HCT116 (cell line): ENCODE results near the gene ID1.

Experiments used
- EZH2phosphoT487 ChIP-seq: fragments of 200-600 bp; IDR thresholded peaks from 2 replicates; pipeline ENCODE4 v1.6.1; 2018; ENCODE audit warnings: antibody characterized with exemption, borderline replicate concordance
- TF ChIP-seq, protein P1 (sequence below), 3 experiments: fragments of 200-600 bp in 1 of 3; sonication (generic) in 1 of 3; IDR thresholded peaks in 2 of 3; conservative IDR thresholded peaks in 1 of 3; 2 replicates each; pipeline ENCODE4 v1.5.1; 2012 to 2017; ENCODE audit warnings: low read depth in 2 of 3, low read length in 2 of 3, antibody characterized with exemption in 1 of 3, borderline replicate concordance in 1 of 3, control low read depth in 1 of 3, mild to moderate bottlenecking in 1 of 3, mixed read lengths in 1 of 3, mixed run types in 1 of 3, moderate library complexity in 1 of 3; ENCODE audit not compliant: insufficient read depth in 1 of 3
- TF ChIP-seq, protein P2 (sequence below): IDR thresholded peaks from 2 replicates; pipeline ENCODE4 v1.6.1; 2012

DNA sequence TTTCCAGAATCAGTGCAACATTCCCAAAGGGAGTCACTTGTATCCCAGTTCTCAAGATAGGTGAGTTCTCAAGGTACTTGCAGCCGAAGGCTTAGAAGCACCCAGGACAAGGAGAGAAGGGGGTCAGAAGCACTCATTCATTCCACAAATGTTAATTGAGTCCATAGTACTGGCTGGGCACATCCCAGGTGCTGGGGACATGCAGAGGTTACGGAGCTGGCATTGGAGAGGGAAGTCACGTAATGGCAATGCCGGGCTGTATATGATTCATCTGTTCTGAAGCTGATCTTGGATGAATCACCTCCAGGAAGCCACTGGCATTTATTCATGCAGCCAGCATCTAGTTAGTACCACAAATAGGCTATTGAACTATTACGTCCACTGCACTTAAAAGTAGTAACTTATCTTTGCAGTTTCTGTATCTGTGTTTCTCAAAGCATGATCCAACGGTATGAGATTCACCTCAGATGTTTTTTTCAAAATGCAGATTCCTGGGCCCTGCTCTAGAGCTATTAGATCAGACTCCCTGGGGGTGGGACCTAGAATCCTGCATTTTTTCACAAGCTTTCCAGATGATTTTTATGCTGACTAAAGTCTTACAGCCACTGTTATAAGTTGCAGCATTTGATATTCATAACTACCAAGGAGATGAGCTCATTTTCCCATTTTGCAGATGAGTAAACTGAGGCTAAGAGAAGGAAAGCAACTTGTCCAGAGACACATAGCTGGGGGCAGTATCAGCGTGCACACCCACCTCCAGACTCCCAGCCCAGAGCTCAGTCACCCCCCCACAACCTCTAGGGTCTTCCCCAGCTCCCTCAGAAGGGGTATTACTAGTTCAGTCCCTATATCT lies 44.1 kb upstream of the ID1 start:
- TF ChIP-seq, protein P1, sequence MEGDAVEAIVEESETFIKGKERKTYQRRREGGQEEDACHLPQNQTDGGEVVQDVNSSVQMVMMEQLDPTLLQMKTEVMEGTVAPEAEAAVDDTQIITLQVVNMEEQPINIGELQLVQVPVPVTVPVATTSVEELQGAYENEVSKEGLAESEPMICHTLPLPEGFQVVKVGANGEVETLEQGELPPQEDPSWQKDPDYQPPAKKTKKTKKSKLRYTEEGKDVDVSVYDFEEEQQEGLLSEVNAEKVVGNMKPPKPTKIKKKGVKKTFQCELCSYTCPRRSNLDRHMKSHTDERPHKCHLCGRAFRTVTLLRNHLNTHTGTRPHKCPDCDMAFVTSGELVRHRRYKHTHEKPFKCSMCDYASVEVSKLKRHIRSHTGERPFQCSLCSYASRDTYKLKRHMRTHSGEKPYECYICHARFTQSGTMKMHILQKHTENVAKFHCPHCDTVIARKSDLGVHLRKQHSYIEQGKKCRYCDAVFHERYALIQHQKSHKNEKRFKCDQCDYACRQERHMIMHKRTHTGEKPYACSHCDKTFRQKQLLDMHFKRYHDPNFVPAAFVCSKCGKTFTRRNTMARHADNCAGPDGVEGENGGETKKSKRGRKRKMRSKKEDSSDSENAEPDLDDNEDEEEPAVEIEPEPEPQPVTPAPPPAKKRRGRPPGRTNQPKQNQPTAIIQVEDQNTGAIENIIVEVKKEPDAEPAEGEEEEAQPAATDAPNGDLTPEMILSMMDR (IDR thresholded peaks at IDR 0.05 in 2 of 3, conservative IDR thresholded peaks at IDR 0.05 in 1 of 3; ENCODE audit: borderline replicate concordance in 1 of 3, insufficient read depth in 1 of 3, low read depth in 2 of 3, low read length in 2 of 3): no peak
- TF ChIP-seq, protein P2, sequence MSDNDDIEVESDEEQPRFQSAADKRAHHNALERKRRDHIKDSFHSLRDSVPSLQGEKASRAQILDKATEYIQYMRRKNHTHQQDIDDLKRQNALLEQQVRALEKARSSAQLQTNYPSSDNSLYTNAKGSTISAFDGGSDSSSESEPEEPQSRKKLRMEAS: no peak
- no peak for TF ChIP-seq EZH2phosphoT487
